Bladder microvascular endothelial cell (primary cell): ENCODE data around the gene FUT4. TPM values are rescaled to one million over a fixed set of nuclear protein-coding genes. Genes with fewer than 3 reads are reported as not detected.

ENCODE experiments used
- total RNA-seq: library from RNA; depleted of rRNA; stranded (reverse); fragments of >200 nt; gene quantifications from 2 replicates; pipeline ENCODE4 v1.2.3, GENCODE V29; 2014

The FUT4 gene, protein sequence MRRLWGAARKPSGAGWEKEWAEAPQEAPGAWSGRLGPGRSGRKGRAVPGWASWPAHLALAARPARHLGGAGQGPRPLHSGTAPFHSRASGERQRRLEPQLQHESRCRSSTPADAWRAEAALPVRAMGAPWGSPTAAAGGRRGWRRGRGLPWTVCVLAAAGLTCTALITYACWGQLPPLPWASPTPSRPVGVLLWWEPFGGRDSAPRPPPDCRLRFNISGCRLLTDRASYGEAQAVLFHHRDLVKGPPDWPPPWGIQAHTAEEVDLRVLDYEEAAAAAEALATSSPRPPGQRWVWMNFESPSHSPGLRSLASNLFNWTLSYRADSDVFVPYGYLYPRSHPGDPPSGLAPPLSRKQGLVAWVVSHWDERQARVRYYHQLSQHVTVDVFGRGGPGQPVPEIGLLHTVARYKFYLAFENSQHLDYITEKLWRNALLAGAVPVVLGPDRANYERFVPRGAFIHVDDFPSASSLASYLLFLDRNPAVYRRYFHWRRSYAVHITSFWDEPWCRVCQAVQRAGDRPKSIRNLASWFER
- total RNA-seq: 2.6 and 6.1 TPM in 2 replicates

DNA sequence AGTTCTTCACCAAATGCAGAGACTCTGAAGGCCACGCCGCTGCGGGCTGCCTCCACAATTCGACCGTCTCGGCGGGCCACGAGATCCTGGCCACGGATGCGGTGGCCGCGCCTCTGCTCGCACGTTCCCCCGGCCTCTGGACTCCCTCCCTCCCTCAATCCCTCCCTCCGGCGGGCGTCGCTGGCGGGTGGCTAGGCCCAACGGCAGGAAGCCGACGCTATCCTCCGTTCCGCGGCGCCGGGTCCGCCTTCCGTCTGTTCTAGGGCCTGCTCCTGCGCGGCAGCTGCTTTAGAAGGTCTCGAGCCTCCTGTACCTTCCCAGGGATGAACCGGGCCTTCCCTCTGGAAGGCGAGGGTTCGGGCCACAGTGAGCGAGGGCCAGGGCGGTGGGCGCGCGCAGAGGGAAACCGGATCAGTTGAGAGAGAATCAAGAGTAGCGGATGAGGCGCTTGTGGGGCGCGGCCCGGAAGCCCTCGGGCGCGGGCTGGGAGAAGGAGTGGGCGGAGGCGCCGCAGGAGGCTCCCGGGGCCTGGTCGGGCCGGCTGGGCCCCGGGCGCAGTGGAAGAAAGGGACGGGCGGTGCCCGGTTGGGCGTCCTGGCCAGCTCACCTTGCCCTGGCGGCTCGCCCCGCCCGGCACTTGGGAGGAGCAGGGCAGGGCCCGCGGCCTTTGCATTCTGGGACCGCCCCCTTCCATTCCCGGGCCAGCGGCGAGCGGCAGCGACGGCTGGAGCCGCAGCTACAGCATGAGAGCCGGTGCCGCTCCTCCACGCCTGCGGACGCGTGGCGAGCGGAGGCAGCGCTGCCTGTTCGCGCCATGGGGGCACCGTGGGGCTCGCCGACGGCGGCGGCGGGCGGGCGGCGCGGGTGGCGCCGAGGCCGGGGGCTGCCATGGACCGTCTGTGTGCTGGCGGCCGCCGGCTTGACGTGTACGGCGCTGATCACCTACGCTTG lies at the start of gene FUT4:
Gene FUT4 (plus strand): TSS at position 227 of the 951 bp plus-strand sequence. CDS start 213 bp downstream, at position 440.

DNA sequence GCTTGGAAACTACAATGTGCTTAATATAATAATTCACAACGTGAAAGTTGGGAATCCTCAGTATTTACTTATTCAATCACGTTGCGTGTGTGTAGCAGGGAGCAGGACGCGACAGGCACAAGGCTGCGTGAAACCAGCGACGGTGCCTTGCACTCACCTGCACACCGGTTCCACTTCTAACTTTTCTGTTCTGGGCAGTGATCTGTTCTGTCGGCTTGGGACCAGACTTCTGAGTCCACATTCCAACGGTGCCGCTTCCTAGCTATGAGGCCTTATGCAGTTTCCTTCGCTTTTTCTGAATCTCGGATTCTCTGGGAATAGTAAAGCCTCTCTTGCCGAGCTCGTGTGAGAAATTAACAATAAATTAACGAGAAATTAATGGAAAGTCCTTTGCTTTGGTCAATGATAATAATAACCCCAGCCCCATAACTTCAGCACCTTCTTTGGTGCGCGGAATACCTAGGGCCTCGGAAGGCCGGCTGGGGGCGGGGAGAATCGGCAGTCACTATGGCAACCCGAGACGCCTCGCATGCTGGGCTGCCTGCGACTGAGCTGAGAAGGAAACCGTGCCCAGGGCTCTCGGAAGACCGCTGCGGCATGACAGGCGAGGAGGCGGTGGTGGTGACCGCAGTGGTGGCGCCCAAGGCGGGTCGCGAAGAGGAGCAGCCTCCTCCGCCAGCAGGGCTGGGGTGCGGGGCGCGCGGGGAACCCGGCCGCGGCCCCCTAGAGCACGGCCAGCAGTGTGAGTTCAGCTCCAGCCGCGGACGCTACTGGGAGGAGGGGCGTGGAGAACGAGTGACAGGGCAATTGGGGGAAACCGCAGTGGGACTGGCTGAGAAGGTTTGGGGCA lies 31.6 kb upstream of the FUT4 start, which contains the start of gene C11orf97:
Gene C11orf97 (plus strand): TSS at position 530 of the 850 bp plus-strand sequence. CDS start 68 bp downstream, at position 598.

DNA sequence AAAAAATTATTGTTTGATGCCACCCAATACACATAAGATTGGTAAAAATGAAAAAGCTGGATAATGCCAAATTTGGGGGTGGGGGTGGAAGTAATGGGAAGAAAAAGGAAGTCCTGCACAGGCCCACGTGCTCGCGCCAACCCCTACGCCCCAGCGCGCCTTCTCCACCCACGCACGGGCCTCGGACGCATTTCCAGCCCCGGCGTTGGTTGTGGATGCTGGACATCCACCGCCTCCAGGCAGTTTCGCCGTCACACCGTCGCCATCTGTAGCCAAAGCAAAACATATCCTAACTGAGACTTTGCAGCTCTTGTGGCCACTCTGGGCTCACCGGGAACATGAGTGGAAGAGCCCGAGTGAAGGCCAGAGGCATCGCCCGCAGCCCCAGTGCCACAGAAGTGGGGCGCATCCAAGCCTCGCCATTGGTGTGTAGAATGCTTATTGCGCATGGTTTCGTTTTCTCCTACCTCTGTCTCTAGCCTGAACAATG lies 23.5 kb downstream of the FUT4 start, which contains the start of gene PIWIL4:
Gene PIWIL4 (plus strand): TSS at position 188 of the 490 bp plus-strand sequence. CDS start 151 bp downstream, at position 339.

Other genes starting within 250 kb of the FUT4 start
- gene IZUMO1R, start 239.3 kb upstream of the FUT4 start, total RNA-seq: not detected in 2 replicates
- gene GPR83, start 142.5 kb upstream of the FUT4 start, total RNA-seq: under 0.01 TPM in 2 replicates
- 8.9 and 16.7 TPM in 2 replicates for gene MRE11, start 50.1 kb upstream of the FUT4 start, total RNA-seq
- gene ANKRD49, start 49.9 kb upstream of the FUT4 start, total RNA-seq: 6.0 and 12.1 TPM in 2 replicates
- not detected in 2 replicates for gene C11orf97, start 31.5 kb upstream of the FUT4 start, total RNA-seq
- 0.32 and 0.76 TPM in 2 replicates for gene PIWIL4, start 23.4 kb downstream of the FUT4 start, total RNA-seq
- gene AMOTL1, start 224.4 kb downstream of the FUT4 start, total RNA-seq: 17.8 and 47.6 TPM in 2 replicates